Esophagus squamous epithelium (tissue), 5 donors: Measurements from ENCODE around the gene PDE3A. TPM values are rescaled to one million over a fixed set of nuclear protein-coding genes. Genes with fewer than 3 reads are reported as not detected.

Experiments
- DNase-seq: peaks from one replicate; lab custom pipeline; 2025; lab: John Stamatoyannopoulos, UW
- H3K27ac ChIP-seq, 4 donors: fragments of 200-600 bp; sonication (generic); one replicate each; pipeline ENCODE4 v1.5.1; 2016 to 2019; ENCODE audit warnings: mild to moderate bottlenecking in 1 of 4
- H3K27me3 ChIP-seq, 4 donors: fragments of 200-600 bp; sonication (generic); 1 replicate in 3 of 4; 2 replicates in 1 of 4; pipeline versions ENCODE4 v1.5.1 to v1.6.0; 2017 to 2021; ENCODE audit warnings: antibody characterized with exemption in 1 of 4
- H3K36me3 ChIP-seq, 3 donors: fragments of 200-600 bp; sonication (generic); one replicate each; pipeline ENCODE4 v1.5.1; 2016 to 2019
- H3K4me1 ChIP-seq, 3 donors: fragments of 200-600 bp; sonication (generic); one replicate each; pipeline ENCODE4 v1.5.1; 2017 to 2019
- H3K4me3 ChIP-seq, 4 donors: fragments of 200-600 bp; sonication (generic); 1 replicate in 3 of 4; 2 replicates in 1 of 4; pipeline ENCODE4 v1.5.1; 2016 to 2019; ENCODE audit warnings: mild to moderate bottlenecking in 2 of 4, moderate library complexity in 1 of 4
- H3K9me3 ChIP-seq, 3 donors: fragments of 200-600 bp; sonication (generic); one replicate each; pipeline ENCODE4 v1.5.1; 2016 to 2019
- POLR2A ChIP-seq, 4 donors: fragments of 450-650 bp; IDR thresholded peaks; one replicate each; pipeline ENCODE4 v1.6.1; 2017; ENCODE audit warnings: antibody characterized with exemption in 4 of 4, mild to moderate bottlenecking in 4 of 4, moderate library complexity in 3 of 4
- WGBS, 2 donors: methylation state at CpG; one replicate each; pipeline ENCODE4 v1.1.5; 2018; 5-methylcytosine and 5-hydroxymethylcytosine counted together
- intact Hi-C: fragments of 100-400 bp; cut with DNase I; formaldehyde crosslinking; loops from one replicate; pipeline ENCODE4 v1.15.0; 2022
- total RNA-seq, 4 donors: library from RNA; depleted of rRNA; stranded (reverse); fragments of >200 nt; gene quantifications; one replicate each; pipeline ENCODE4 v1.1.0, GENCODE V29; 2016
- TF ChIP-seq, protein P1 (sequence below), 6 experiments: fragments of 450-650 bp in 4 of 6; fragments of 200-600 bp in 2 of 6; sonication (generic) in 2 of 6; IDR thresholded peaks; one replicate each; pipeline ENCODE4 v1.5.1; 2016 to 2019; ENCODE audit warnings: antibody characterized with exemption in 6 of 6, mild to moderate bottlenecking in 4 of 6, moderate library complexity in 4 of 6
- donor health status: DM: yes; HTN: yes; CAD: no.

PDE3A gene
- total RNA-seq, 4 donors from 2014 or later: 0.30 to 5.5 (median 3.1) TPM

DNA sequence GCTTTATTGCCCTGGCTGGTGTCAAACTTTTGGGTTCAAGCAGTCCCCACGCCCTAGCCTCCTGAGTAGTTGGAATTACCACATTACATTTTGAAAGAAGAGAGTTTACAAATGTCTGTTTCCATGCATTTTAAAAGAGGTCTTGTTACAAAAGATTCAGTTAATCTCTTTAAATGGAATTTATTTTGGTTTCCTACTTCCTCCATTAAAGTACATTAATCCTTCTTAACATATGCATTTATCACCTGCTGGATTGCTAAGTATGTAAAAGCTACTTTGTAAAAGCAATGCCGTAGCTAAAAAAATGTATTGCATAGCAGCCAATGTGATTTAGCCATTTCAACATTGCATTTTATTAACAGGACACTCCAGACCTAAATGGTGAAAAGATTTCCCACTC lies 80.4 kb downstream of the PDE3A start:
- WGBS, 2 donors: 63 to 67% methylated on average over 2 of the region's 2 CpGs
- no peak for DNase-seq
- H3K36me3 ChIP-seq: no peaks in the 10 kb centered on the region
- H3K27me3 ChIP-seq: no peaks in the 10 kb centered on the region
- TF ChIP-seq POLR2A (IDR thresholded peaks at IDR 0.05): no peak
- TF ChIP-seq, protein P1, sequence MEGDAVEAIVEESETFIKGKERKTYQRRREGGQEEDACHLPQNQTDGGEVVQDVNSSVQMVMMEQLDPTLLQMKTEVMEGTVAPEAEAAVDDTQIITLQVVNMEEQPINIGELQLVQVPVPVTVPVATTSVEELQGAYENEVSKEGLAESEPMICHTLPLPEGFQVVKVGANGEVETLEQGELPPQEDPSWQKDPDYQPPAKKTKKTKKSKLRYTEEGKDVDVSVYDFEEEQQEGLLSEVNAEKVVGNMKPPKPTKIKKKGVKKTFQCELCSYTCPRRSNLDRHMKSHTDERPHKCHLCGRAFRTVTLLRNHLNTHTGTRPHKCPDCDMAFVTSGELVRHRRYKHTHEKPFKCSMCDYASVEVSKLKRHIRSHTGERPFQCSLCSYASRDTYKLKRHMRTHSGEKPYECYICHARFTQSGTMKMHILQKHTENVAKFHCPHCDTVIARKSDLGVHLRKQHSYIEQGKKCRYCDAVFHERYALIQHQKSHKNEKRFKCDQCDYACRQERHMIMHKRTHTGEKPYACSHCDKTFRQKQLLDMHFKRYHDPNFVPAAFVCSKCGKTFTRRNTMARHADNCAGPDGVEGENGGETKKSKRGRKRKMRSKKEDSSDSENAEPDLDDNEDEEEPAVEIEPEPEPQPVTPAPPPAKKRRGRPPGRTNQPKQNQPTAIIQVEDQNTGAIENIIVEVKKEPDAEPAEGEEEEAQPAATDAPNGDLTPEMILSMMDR (IDR thresholded peaks at IDR 0.05): no peak
- intact Hi-C loops: no loop called here
- no peak overlapping the region for H3K4me3 ChIP-seq
- peaks cover 0 to 23% (median 0%) of the 10 kb centered on the region in 3 donors for H3K4me1 ChIP-seq
- no peak overlapping the region for H3K27ac ChIP-seq
- no peaks in the 10 kb centered on the region for H3K9me3 ChIP-seq

DNA sequence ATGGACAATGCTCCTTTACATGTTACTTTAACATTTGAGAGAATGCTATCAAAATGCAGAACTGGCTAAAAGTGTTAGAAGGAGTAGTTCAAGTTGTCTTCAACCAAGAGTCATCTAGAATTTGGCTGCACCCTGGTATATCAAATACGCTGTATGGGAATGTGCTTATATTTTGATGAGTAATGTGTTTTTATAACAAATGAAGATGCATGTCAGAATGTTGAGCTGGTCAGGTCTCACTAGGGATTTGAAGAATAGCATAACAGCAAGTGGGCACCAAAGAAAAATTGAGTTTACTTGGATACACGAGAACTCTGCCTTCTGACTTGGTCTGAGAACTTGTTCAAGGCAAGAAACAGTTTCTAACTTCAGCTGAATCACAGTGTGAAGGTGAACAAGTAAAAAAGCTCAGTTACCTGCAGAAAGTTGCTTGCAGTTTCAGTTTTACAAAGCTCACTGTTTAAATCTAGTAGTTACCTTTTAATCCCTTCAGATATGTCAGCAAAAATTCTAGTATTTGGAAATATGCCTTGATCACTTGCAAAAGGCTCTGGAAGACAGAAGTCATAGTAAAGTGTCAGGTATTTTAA lies 82.3 kb downstream of the PDE3A start:
- DNase-seq: no peak
- Histone ChIP-seq H3K9me3 (no peaks in the 10 kb centered on the region), H3K27me3 (no peaks in the 10 kb centered on the region), H3K27ac (no peak overlapping the region), H3K4me1 (peaks cover 0 to 9% (median 0%) of the 10 kb centered on the region in 3 donors), H3K36me3 (no peaks in the 10 kb centered on the region), H3K4me3 (no peak overlapping the region)
- TF ChIP-seq, protein P1 (IDR thresholded peaks at IDR 0.05): no peak
- no peak for TF ChIP-seq POLR2A (IDR thresholded peaks at IDR 0.05)
- 44 to 53% methylated on average over 2 of the region's 2 CpGs for WGBS, 2 donors
- intact Hi-C loops: no loop called here

DNA sequence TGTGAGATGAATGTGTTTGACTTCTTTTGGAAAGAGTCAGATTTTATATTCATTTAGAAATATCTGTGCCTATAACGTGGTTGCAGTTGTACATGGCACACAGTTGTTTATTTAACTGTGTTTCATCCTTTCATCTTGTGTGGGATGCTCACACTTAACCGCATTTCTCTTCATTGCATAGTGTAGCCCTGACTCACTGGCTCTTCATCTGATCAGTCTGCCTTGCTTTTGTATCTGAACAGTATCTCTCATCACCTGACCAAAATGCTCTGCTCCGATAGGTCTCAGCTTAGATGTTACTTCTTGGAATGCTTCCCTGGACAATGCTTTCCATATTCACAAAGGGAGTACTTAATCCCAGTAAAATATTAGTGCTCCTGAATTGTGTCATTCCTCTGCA lies 83.4 kb downstream of the PDE3A start:
- no peak for DNase-seq
- Histone ChIP-seq H3K27me3 (no peaks in the 10 kb centered on the region), H3K9me3 (no peaks in the 10 kb centered on the region), H3K36me3 (no peaks in the 10 kb centered on the region), H3K4me3 (no peak overlapping the region), H3K4me1 (peaks cover 0 to 9% (median 0%) of the 10 kb centered on the region in 3 donors), H3K27ac (no peak overlapping the region)
- TF ChIP-seq, protein P1 (IDR thresholded peaks at IDR 0.05): no peak
- no peak for TF ChIP-seq POLR2A (IDR thresholded peaks at IDR 0.05)
- intact Hi-C loops: no loop called here
- 72 to 75% methylated on average over 3 of the region's 3 CpGs for WGBS, 2 donors

DNA sequence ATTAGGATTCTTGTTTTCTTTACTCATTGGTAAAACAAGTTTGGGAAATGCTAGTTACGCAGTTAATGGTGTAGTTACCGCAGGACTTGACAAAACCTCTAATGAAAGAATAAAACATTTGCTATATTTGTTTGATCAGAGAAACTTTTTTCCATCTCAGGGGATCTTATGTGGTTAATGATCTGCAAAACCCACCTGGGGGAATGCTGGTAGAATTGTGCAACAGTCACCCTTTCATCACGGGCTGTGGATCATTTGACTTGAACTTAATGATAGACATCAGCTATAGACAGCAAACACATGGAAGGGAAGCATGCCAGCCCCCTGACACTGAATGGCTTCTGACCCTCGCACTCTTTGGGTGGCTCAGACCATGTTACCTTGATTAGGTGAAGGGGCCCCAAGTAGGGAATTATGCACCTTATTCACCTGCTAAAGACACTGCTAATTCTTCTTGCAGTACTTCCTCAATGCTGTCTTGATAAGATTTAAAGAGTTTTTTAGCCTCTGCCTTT lies 84.2 kb downstream of the PDE3A start:
- TF ChIP-seq POLR2A (IDR thresholded peaks at IDR 0.05): no peak
- TF ChIP-seq, protein P1 (IDR thresholded peaks at IDR 0.05): no peak
- intact Hi-C loops: no loop called here
- no peak for DNase-seq
- H3K9me3 ChIP-seq: no peaks in the 10 kb centered on the region
- H3K4me3 ChIP-seq: no peak overlapping the region
- H3K36me3 ChIP-seq: no peaks in the 10 kb centered on the region
- H3K27ac ChIP-seq: no peak overlapping the region
- H3K27me3 ChIP-seq: no peaks in the 10 kb centered on the region
- WGBS, 2 donors: 79 to 92% methylated on average over 4 of the region's 4 CpGs
- peaks cover 0 to 9% (median 0%) of the 10 kb centered on the region in 3 donors for H3K4me1 ChIP-seq

DNA sequence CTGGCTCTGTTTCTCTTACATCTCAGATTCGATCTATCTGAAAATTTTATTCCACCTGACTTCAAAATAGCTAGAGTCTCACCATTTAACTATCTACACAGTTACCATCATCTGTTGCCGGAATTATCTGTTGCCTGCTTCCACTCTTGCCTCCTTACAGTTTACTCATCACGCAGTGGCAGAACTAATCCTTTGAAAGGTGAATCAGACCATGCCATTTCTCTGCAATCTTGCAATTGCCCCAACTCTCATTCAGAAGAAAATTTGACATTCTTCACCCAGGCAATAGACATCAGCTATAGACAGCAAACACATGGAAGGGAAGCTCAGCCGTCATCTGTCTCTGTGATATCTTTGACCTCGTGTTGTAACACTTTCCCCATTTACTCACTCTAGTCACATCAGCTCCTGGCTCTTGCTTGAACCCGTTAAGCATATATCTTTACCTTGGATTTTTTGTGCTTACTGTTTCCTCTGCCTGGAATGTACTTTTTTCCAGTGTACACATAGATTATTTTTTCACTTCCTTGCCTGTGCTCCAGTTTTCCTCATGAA lies 85.5 kb downstream of the PDE3A start:
- no peaks in the 10 kb centered on the region for H3K27me3 ChIP-seq
- H3K4me1 ChIP-seq: peaks cover 0 to 9% (median 0%) of the 10 kb centered on the region in 3 donors
- no peak for TF ChIP-seq POLR2A (IDR thresholded peaks at IDR 0.05)
- H3K9me3 ChIP-seq: no peaks in the 10 kb centered on the region
- 77 to 85% methylated on average over 6 of the region's 6 CpGs for WGBS, 2 donors
- no peak overlapping the region for H3K27ac ChIP-seq
- no peaks in the 10 kb centered on the region for H3K36me3 ChIP-seq
- no peak for DNase-seq
- H3K4me3 ChIP-seq: no peak overlapping the region
- intact Hi-C loops: no loop called here
